ENCODE results near the gene SORCS2.

The SORCS2 gene

DNA sequence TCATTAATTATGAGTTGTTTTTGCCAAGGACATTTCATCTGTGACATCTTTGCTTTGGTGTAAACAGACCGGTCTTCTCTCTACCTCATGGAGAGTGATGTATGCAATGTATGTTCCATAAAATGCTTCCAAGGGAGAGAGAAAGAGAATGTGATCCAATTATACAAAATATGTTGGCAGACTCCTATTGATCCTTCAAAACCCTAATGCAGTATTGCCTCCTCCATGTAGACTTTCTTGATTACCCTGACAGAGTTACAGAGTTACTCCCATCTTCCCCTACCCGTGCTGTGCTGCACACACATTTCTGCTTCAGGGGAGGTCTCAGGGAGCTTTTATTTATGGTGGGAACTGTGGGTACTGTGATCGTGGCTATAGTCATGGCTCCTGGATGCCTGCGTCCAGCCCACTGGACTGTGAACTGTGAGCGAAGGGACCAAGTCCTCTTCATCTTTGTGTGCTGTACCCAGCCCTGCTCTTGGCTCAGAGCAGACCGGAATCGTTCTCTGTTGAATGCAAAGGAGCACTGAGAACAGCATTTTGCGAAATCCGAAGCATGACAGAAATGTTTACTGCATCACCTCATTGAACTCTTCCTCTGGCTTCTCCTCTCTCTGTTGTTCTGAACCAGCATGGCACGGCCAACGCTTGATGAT is 32.7 kb downstream of the SORCS2 start:
- DNase-seq: no peak

DNA sequence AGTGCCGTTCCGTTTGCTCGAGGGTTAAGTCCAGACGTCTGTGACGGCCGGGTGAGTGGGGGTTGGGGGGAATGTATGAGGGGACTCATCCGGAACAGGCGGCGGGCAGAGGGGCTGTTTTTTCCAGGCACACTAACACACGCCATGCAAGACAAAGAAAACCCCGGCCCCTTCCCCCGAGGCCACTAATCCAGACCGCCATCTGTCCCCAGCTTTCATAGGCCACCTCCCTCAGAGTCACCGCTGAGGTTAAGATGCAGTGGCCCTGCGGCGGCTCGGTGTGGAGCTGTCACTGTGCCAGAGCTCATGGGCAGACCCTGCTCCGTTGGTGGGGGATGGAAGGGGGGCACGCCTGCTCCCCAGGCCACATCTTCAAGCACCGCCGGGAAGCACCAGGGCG is 34.1 kb downstream of the SORCS2 start:
- peak; percentile 9 for DNase-seq

DNA sequence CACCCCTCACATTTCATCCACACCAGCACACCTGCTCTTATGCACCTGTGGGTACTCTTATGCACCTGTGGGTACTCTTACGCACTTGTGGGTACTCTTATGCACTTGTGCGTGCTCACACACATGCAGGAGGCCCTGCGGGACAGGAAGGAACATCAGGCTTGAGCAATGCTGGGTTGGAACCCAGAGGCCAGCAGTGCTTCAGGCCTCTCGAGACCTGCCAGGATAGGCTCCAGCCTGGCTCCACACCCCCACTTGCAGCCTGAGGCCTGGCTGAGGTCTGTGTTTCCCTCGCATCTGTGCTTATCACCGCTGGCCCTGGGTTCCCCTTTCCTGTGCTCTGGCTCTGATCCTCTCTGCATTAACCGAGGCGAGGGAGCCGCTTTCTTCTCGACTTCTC is 34.7 kb downstream of the SORCS2 start:
- no peak for DNase-seq

DNA sequence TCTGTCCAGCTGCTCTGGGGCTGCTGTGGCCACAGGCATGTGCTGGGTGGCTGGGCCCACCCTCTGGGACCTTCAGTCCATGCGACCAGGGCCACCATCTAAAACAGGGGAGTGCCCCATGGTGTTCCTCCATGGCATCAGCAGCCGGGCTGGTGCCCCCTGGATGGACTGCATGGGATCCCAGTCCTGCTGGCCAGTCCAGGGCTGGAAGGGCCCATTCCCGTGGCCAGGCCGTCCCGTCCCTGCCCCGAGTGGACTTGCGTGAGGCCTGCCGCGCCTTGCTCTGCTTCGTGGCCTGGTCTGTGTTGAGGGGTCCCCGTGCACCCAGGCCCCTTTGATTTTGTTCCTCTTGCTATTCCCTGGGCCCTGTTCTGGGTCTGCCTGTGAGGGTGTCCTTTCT is 36.4 kb downstream of the SORCS2 start:
- no peak for DNase-seq

DNA sequence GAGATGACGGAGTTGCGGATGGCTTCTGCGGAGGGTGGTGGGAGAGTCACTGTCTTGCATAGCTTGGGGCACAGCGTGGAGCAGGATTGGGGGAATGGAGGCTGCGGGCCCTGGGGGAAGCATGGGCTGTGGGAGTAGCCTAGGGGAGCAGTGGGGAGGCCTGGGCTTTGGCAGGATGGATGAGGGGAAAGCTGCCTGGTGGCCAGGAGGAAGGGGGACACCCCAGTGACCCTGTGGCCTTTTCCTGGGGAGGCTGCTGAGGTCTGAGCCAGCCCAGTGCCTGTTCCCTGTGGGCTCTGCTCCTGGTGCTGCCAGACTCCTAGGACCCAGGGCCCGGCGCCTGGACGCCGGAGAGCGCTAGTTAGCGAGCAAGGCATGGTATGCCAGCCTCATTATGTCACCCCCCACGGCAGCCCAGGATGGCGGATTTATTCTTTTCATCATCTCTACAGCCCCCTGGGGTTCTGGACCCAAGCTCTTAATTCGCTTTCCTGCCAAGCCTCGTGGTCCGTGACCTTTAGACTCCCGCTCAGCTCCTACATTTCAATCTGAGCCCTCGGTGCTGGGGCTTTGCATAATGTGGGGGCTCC is 39.8 kb downstream of the SORCS2 start:
- DNase-seq: no peak

DNA sequence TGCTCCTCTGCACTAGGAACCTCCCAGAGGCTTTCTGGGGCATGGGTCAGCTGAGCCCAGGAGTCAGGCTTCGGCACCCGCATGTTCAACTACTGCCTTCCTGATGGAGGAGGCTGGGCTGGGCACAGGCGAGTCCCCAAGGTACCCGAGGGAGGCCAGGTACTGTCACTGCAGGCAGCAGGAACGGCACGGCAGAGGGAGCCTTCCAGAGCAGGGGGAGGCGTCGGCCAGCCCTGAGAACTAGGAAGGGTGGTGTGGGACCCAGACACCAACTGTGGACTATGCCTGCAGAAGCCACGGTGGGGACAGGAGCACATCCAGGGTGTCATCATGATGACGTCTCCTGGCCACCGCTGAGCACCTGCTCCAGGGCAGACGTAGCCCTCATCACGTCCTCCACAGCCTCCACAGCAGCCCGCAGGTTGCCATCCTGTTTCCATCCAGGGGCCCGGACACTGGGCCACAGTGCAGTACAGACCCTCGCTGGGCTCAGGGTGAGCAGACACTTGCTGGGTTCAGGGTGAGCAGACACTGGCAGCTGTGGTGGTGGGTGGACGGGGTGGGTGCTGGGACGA is 40.8 kb downstream of the SORCS2 start:
- DNase-seq: no peak

DNA sequence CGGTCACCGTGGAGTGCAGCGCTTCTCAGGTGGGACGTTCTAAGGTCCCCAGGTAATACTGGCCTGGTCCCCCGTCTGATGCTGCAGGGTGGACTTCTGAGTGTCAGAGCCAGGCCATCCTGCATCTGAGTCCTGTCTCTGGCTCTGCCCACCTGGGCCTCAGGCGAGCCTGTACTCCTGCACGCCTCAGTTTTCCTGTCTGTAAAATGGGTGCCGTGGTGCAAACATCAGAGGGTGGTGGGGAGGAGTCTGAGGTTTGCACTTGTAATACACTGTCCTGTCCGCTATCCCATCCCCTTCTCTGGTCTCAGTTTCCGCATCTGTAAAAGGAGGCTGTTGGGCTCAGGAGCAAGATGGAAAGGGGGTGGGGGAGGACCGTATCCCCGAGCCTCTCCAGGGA is 41.3 kb downstream of the SORCS2 start:
- no peak for DNase-seq

DNA sequence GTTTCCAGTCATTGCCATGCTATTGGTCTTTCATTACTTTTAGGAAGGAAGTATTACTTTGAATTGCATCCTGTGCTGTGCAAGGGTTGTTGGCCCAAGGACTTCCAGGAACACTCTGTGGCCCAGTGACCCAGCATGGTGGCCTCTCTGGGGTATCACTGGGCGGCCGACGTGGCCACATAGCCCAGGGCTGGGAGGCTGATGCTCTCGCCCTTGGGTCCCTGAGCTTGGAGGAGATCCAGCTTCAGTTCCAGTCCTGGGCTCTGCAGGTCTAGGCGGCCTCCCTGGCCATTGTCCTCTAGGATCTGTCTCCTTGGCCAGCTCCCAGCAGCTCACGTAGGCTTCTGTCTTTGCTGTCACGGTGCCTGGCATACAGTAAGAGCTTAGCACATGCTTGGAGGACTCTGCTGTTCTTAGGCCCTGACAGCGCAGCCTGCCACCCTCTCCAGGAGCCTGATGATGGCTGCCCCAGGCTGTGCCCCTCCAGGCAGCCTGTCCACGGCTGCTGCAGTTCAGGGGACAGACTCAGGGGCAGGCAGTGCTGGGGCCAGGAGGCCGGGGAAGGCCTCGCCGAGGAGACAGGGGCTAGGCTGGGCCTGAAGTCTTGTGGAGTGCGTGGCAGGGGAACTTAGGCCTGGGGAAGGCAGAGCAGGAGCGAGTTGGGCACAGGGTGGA is 42.2 kb downstream of the SORCS2 start:
- DNase-seq: no peak

DNA sequence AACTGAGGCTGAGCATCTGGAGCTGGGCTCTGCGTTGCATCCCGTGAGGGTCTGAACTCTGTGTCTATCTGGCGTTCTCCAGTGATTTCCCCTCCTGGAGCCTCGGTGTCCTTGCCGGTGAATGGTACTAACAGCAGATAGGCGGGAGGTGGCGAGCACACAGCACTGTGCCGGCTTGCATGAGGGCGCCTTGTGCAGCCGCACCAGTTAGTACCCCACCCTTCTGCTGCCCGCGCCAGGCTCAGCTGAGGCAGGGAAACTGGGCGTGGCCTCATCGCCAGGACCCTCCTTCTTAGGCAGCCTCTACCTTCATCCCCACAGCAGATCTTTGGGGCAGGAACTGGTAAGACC is 42.7 kb downstream of the SORCS2 start:
- no peak for DNase-seq

DNA sequence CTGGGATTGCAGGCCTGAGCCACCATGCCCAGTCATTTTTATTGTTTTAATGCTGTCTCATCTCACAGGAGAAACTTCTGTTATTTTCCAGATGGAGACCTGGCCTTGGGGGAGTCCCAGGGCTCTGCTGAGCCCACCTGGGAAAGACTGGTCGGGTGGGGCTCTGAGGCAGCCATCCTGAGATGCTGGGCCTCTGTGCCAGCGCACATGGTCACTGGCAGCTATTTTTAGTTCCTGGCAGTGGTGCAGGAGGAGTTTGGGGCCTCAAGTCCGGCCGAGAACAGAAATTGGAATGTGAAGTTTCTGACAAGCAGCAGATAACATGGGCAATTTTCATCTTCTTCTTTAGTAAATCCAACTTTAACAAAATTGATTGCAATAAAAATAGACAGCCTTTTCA is 44.5 kb downstream of the SORCS2 start:
- no peak for DNase-seq

DNA sequence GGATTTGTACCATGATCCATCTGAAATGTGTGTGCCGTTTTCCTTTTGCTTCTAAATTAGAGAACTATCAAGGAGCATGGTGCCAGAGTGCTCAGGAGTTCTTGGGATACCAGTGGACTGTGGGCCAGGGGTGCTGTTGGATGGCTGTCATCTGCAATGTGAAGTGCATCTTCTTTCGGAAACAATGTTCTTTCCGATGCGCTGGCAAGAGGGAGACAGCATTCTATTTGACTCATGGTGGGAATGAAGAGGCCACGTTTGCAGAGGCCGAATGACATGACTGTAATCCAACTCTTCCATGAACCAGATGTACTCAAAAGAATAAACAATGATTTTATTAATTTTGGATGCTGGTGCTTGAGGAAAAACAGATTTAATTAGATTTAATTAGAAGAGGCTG is 45.5 kb downstream of the SORCS2 start:
- no peak for DNase-seq

DNA sequence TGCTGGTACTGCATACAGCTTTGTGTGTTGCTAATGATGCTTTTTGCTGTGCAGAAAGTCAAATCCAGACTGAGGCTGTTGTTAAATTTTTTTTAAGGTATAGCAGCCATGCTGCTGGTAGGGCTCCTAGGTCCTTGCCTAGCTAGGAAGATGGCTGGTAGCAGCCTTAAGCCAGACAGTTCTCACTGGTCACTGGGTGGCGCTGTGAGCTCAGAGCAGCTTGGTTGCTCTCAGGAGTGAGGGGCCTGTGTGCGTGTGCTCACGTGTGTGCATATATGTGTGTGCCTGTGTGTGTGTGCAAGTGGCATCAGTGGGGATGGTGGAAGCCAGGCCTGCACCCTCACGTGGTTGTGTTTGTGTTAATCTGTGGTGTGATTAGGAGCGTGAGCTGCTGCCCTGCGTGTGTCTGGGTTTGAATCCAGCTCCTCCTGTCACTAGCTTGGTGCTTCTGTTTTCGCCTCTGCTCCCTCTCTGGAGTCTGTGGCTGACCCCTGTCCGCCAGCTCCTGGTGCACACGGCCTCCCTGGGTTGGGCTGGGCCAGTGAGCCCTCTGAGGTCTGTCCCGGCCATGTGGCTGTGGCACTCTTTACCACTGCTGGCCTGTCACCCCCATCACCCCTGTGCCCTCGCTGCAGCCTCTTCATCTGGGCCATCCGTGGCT is 46.1 kb downstream of the SORCS2 start:
- DNase-seq: no peak

DNA sequence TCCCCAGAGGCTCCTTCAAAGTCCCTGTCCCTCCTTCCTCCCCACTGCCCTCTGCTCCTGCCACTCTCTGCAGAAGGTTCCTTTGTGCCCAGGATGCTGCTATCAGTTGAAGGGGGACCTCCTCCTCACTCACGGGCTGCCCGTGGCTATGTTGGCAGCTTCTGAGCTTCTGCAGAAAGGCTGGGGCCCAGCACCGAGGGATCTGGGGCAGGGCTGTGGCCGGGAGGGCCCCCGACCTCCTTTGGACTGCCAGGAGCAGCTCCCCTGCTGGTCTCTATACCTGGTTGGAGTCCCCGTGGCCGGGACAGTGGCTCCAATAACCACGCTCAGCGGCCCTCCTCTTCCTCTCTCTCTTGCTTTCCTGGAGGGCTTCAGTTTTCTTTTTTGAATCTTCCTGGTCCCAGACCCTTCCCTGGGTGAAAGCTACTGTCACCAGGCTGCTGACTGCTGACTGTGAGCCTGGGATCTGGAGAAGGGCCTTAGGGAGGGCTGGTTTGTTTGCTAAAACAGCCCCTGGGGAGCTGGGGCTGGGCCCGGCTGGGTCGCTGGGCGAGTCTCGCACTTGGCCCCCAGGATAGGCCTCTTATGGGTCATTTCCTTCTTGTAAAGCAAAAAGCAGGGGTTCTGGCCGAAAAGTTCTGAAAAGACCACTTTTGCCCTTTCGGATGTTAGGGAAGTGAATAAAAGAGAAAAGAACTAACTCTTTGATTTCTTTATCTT is 46.9 kb downstream of the SORCS2 start:
- DNase-seq: no peak

DNA sequence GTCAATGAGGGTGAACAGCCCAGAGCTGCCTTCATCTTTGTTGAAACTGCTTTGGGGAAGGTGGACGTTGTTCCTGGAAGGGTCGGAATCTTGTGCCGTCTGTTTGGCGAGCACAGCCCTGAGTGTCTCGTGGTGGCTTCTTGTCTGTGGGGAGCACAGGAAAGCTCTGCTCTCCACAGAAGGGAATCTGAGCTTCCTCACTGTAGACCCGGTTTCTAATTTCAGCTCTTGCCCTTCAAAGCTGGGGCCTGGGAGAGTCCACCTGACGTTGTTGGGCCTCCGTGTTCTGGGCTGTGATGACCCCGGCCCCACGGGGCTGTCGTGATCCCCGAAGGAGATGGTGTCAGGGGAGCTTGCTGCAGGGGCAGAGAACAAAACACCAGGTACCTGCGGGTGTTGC is 47.5 kb downstream of the SORCS2 start:
- no peak for DNase-seq

DNA sequence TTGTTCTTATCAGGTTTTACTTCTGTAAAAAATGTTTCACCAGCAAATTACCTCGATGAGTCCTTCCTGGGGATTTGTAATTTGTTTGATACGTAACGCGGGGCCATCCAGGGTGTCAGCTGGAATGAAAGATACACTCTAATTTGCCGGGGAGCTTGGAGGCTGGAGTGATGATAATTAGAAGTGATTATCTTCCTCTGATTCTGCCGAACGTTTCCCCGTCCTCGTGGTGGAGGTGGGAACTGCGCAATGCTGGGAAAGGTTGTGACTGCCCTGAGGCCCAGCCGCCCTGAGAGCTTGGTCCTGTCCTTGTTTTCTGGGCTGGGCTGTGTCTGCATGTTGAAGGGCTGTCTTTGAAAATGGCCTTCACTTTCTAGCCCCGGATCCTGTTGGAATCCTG is 48.0 kb downstream of the SORCS2 start:
- DNase-seq: no peak

DNA sequence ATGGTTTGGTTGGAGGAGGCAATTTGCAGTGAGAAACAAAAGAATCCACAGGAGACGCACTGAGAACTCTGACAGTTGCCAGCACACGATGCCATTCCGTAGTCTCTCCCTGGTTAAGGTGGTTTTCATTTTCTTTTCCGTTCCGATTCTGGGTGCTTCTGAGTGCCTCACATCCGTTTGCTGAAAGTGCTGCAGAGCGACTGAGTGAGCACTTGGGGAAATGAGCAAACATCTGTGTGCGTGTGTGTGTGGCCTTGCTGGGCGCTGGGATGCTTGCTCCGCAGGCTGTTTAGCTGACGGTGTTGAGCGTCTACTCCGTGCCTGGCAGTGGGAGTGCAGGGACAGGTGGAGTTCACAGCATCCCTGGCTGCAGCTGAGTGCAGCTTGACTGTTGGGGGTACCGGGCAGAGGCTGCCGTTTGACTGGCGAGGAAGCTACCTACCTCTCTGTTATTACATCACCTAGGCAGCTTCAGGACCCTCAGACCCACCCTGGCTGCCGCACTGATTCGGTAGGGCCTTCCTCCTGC is 49.3 kb downstream of the SORCS2 start:
- DNase-seq: no peak

DNA sequence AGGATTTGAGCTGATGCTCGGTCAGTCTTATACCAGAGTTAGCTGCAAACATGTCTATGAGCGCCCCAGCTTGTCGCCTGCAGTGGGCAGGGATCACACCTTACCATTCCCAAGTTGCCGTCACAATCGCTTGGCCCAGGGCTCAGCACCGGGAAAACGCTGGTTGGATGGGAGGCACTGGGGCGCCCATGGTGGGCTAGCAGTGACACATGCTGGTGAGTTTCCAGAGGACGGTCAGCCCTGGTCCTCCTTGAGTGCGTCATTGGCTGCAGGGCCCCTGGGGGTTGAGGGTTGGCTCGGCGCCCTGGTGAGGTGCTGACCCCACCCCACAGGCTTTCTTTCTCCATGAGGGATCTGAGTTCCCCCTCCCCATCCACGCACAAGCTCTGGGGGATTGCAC is 50.4 kb downstream of the SORCS2 start:
- DNase-seq: no peak

DNA sequence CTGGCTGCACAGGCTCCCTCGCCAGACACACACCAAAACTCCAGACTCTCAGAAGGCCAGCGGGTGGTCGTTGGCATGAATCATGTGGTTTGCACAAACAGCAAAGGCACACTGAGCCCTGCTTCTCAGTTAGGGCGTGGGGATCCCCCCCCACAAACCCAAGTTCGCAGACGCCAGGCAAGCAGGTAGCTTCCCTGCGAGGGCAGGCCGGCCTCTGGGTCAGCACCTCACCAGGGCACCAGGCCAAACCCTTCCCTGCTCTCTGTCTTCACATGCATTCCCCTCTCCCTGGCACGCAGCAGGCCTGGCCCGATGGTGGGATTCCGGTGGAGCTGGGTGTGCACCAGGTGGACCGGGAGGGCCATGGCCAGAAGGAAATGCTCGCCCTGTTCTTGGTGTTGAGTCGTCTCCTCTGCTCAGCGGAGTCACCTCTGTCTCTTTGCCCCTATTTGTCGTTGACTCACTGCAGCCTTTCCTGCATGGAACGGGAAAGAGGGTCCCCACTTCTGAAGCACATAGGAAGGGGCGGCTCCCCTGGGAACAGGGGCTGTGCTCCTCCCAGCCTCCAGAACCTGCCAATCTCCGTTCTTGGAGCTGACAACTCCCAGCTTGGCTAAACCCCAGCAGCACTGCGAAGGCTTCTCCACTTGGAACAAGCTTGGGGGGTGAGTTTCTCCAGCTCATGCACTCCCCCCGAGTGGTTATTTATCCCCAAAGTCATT is 51.4 kb downstream of the SORCS2 start:
- DNase-seq: no peak

DNA sequence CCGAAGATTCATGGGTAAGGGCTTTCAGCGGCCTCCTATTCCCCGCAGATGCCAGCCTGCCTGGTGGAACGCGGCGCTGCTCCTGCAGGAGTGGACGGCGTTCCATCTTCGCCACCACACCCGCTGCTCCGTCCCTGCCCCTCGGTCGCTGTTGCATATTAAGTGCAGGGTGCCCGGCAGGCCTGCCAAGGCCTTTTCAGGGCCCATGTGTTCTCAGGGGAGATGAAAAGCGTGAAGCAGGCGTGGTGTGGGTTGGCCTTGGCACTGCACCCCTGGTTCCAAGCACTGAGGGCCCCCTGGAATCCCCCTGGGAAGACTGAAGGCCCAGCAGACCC is 52.0 kb downstream of the SORCS2 start:
- DNase-seq: no peak

DNA sequence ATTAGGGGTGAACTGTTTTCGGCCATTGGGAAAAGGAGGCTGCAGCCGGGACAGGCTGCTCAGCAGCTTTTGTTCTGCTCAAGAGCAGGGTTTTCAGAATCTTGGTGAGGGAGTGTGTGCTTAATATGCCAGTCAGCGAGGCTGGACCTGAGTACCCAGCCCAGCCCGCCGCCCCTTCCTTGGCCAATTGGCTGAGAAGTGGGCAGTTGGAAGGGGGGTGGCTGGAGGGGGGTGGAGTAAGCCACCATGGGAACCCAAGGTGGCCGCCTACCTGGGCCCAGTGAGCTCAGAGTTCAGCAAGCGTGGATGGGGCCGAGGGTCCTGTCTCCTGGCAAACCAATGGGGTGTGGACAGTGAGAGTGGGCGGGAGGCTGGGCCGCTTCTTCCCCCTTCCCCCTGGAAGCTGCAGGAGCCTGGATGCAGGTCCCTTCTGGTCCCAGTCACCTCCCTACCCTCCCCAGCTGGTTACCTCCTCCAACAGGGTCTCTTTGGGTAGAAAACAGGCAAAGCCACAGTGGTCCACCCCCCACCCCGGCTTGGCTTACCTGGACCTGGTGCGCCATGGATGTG is 52.5 kb downstream of the SORCS2 start:
- DNase-seq: no peak

DNA sequence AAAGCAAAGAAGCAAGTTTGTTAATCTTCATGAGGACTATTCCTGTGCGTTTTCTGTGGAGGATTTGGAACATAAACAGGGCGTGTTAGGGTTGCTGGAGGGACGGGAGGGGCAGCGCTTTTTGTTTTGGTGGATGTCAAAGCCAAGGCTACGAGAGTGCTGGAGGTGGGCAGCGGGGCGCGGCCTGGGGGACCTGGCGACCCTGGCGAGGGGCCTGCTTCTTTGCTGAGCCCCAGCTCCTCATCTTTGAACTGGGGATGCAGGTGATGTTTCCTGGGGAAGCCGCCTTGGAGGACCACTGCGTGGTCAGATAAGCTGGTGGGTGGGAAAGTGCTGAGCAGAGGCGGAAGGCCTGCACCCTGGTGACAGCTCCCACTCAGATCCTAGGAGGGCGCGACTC is 55.2 kb downstream of the SORCS2 start:
- no peak for DNase-seq

DNA sequence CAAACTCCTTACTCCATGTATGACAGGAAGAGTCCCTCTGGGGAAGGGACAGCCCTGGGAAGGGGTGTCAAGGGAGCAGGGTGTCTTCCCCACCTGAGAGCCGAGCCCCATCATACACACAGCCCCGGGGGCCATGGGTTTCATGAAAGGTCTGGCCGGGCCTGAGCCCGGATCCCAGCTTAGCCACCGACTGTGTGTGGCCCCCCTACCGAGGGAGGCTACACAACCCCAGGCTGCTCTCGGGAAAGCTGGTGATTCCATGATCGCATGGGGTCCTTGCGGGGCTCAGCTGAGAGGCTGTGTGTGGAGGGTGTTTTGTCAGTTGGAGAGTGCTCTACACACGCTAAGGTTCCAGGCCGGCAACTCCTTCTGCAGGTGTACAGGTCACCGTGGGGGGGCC is 55.6 kb downstream of the SORCS2 start:
- no peak for DNase-seq
